ENCODE measurements around the gene ZCCHC2. TPM values are rescaled to one million over a fixed set of nuclear protein-coding genes. Genes with fewer than 3 reads are reported as not detected.

Gene ZCCHC2
- polyA plus RNA-seq, 2 of the 4 experiments (the other 2 are of a cell fraction): 7.6 to 12.5 TPM

DNA sequence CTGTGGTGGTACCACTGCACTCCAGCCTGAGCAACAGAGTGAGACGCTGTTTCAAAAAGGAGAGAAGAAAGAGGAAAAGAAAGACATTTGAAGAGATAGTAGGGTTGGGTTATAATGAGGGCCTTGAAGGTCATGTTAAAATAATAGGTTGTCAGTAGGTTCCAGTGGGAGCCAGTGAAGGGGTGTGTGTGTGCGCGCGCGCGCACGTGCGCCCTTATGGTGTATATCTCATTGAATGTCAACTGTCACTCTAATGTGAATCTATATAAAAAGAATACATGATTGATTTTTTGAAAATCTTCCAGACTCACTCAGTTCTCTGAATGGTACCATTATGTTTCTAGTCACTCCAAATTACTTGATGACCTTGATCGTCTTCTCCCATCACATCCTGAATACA is 9.1 kb downstream of the ZCCHC2 start:
- ChIA-PET CTCF (no interaction called here), POLR2A (interaction anchor here (0.7 kb wide), 1 partner anchor 46 kb away, joined by 6 read pairs; no protein-coding TSS in a partner anchor)
- no peak overlapping the region for H3K27ac ChIP-seq
- ATAC-seq: no peak
- no peak overlapping the region for H3K4me3 ChIP-seq
- no peaks in the 10 kb centered on the region for H3K9me3 ChIP-seq
- DNase-seq (ENCODE audit: low read depth in 1 of 2, low spot score in 1 of 2): no peak
- TF ChIP-seq RCOR1 (IDR thresholded peaks at IDR 0.05; ENCODE audit: low read depth, low read length) (no peak), ZFP36 (IDR thresholded peaks at IDR 0.05; ENCODE audit: borderline replicate concordance, partially characterized antibody) (no peak), JUNB (IDR thresholded peaks at IDR 0.05) (no peak), HMGXB4 (CRISPR knock-in tag; IDR thresholded peaks at IDR 0.05; ENCODE audit: borderline replicate concordance) (no peak), NFE2L2 (conservative IDR thresholded peaks at IDR 0.05; ENCODE audit: low read length) (no peak), GATA3 (IDR thresholded peaks at IDR 0.05; ENCODE audit: borderline replicate concordance) (no peak), BHLHE40 (IDR thresholded peaks at IDR 0.05; ENCODE audit: low read depth, low read length) (no peak), EP300 (IDR thresholded peaks at IDR 0.05) (no peak), MAZ (IDR thresholded peaks at IDR 0.05; ENCODE audit: borderline replicate concordance, low read depth, low read length) (no peak), EHF (CRISPR knock-in tag; IDR thresholded peaks at IDR 0.05) (no peak), SMC3 (IDR thresholded peaks at IDR 0.05) (no peak), HOXB5 (CRISPR knock-in tag; IDR thresholded peaks at IDR 0.05) (no peak), EHMT2 (IDR thresholded peaks at IDR 0.05; ENCODE audit: low read depth) (no peak)
- TF ChIP-seq, protein P1, sequence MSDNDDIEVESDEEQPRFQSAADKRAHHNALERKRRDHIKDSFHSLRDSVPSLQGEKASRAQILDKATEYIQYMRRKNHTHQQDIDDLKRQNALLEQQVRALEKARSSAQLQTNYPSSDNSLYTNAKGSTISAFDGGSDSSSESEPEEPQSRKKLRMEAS (IDR thresholded peaks at IDR 0.05): no peak
- TF ChIP-seq, protein P2, sequence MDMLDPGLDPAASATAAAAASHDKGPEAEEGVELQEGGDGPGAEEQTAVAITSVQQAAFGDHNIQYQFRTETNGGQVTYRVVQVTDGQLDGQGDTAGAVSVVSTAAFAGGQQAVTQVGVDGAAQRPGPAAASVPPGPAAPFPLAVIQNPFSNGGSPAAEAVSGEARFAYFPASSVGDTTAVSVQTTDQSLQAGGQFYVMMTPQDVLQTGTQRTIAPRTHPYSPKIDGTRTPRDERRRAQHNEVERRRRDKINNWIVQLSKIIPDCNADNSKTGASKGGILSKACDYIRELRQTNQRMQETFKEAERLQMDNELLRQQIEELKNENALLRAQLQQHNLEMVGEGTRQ (IDR thresholded peaks at IDR 0.05): no peak
- TF ChIP-seq, protein P3, sequence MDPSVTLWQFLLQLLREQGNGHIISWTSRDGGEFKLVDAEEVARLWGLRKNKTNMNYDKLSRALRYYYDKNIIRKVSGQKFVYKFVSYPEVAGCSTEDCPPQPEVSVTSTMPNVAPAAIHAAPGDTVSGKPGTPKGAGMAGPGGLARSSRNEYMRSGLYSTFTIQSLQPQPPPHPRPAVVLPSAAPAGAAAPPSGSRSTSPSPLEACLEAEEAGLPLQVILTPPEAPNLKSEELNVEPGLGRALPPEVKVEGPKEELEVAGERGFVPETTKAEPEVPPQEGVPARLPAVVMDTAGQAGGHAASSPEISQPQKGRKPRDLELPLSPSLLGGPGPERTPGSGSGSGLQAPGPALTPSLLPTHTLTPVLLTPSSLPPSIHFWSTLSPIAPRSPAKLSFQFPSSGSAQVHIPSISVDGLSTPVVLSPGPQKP (IDR thresholded peaks at IDR 0.05; ENCODE audit: low read depth, low read length): no peak
- TF ChIP-seq, protein P4, sequence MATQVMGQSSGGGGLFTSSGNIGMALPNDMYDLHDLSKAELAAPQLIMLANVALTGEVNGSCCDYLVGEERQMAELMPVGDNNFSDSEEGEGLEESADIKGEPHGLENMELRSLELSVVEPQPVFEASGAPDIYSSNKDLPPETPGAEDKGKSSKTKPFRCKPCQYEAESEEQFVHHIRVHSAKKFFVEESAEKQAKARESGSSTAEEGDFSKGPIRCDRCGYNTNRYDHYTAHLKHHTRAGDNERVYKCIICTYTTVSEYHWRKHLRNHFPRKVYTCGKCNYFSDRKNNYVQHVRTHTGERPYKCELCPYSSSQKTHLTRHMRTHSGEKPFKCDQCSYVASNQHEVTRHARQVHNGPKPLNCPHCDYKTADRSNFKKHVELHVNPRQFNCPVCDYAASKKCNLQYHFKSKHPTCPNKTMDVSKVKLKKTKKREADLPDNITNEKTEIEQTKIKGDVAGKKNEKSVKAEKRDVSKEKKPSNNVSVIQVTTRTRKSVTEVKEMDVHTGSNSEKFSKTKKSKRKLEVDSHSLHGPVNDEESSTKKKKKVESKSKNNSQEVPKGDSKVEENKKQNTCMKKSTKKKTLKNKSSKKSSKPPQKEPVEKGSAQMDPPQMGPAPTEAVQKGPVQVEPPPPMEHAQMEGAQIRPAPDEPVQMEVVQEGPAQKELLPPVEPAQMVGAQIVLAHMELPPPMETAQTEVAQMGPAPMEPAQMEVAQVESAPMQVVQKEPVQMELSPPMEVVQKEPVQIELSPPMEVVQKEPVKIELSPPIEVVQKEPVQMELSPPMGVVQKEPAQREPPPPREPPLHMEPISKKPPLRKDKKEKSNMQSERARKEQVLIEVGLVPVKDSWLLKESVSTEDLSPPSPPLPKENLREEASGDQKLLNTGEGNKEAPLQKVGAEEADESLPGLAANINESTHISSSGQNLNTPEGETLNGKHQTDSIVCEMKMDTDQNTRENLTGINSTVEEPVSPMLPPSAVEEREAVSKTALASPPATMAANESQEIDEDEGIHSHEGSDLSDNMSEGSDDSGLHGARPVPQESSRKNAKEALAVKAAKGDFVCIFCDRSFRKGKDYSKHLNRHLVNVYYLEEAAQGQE (IDR thresholded peaks at IDR 0.05): no peak
- H3K4me1 ChIP-seq: peaks cover 16% of the 10 kb centered on the region; the same call in 2 of the 3 replicates
- 97% methylated on average over 9 of the region's 9 CpGs for WGBS (ENCODE audit: missing lambda C conversion rate)
- no peak for FAIRE-seq
- H3K4me2 ChIP-seq: no peak overlapping the region

GRCh38 chr18:62536005-62536404 is 13.2 kb downstream of the ZCCHC2 start:
- H3K4me1 ChIP-seq: peaks cover 25% of the 10 kb centered on the region; the same call in 2 of the 3 replicates
- no peak overlapping the region for H3K4me2 ChIP-seq
- ChIA-PET POLR2A (no interaction called here), CTCF (no interaction called here)
- no peak overlapping the region for H3K4me3 ChIP-seq
- TF ChIP-seq FOSL2 (IDR thresholded peaks at IDR 0.05) (no peak), FOSL2 (CRISPR knock-in tag; IDR thresholded peaks at IDR 0.05) (no peak), FOSB (CRISPR knock-in tag; IDR thresholded peaks at IDR 0.05) (no peak), TFCP2L1 (CRISPR knock-in tag; IDR thresholded peaks at IDR 0.05) (no peak), POLR2A (IDR thresholded peaks at IDR 0.05; ENCODE audit: low read length) (no peak), ZSCAN20 (CRISPR knock-in tag; IDR thresholded peaks at IDR 0.05) (no peak), MAZ (IDR thresholded peaks at IDR 0.05; ENCODE audit: borderline replicate concordance, low read depth, low read length) (no peak), NFE2L2 (conservative IDR thresholded peaks at IDR 0.05; ENCODE audit: low read length) (no peak), HOXB13 (CRISPR knock-in tag; IDR thresholded peaks at IDR 0.05; ENCODE audit: low read depth) (no peak), TP53 (CRISPR knock-in tag; IDR thresholded peaks at IDR 0.05) (no peak), ESRRA (IDR thresholded peaks at IDR 0.05; ENCODE audit: borderline replicate concordance, low read length) (no peak), POLR2AphosphoS2 (conservative IDR thresholded peaks at IDR 0.05; ENCODE audit: low read length) (no peak), EP300 (IDR thresholded peaks at IDR 0.05) (no peak), RFX5 (IDR thresholded peaks at IDR 0.05) (no peak), ATOH8 (CRISPR knock-in tag; IDR thresholded peaks at IDR 0.05; ENCODE audit: low read depth) (no peak), RCOR1 (IDR thresholded peaks at IDR 0.05; ENCODE audit: low read depth, low read length) (no peak)
- TF ChIP-seq, protein P3 (IDR thresholded peaks at IDR 0.05; ENCODE audit: low read depth, low read length): no peak
- no peak overlapping the region for H3K27ac ChIP-seq
- FAIRE-seq (no peak), DNase-seq (ENCODE audit: low read depth in 1 of 2, low spot score in 1 of 2) (no peak), ATAC-seq (no peak)
- H3K9me3 ChIP-seq: no peaks in the 10 kb centered on the region
- WGBS (ENCODE audit: missing lambda C conversion rate): 98% methylated on average over 7 of the region's 7 CpGs
